Suprapubic skin (tissue), 4 donors: ENCODE data around the gene CACNA2D3. TPM values are rescaled to one million over a fixed set of nuclear protein-coding genes. Genes with fewer than 3 reads are reported as not detected.
"Not testable (repeated sequence)": the region's sequence is repeated elsewhere in the genome, so short reads cannot be mapped to it uniquely, and the experiment has no call there.

Experiments used
- DNase-seq, 2 donors: peaks; one replicate each; pipeline ENCODE4 v3.0.0-alpha.2; 2019; ENCODE audit warnings: low spot score in 2 of 2
- H3K27ac ChIP-seq: fragments of 200-600 bp; sonication (generic); one replicate; pipeline ENCODE4 v1.5.1; 2019
- H3K27me3 ChIP-seq: fragments of 200-600 bp; sonication (generic); one replicate; pipeline ENCODE4 v1.5.1; 2019
- H3K36me3 ChIP-seq: fragments of 200-600 bp; sonication (generic); one replicate; pipeline ENCODE4 v1.5.1; 2019
- H3K4me1 ChIP-seq: fragments of 200-600 bp; sonication (generic); one replicate; pipeline ENCODE4 v1.5.1; 2019
- H3K4me3 ChIP-seq: fragments of 200-600 bp; sonication (generic); one replicate; pipeline ENCODE4 v1.5.1; 2019; ENCODE audit warnings: mild to moderate bottlenecking
- H3K9me3 ChIP-seq: fragments of 200-600 bp; sonication (generic); one replicate; pipeline ENCODE4 v1.5.1; 2019
- CTCF ChIP-seq, 2 donors: fragments of 200-600 bp in 1 of 2; fragments of 450-650 bp in 1 of 2; sonication (generic) in 1 of 2; IDR thresholded peaks; one replicate each; pipeline ENCODE4 v1.5.1; 2016 to 2019; ENCODE audit warnings: antibody characterized with exemption in 2 of 2, mild to moderate bottlenecking in 1 of 2, moderate library complexity in 1 of 2
- EP300 ChIP-seq: sonication (generic); formaldehyde crosslinking; IDR thresholded peaks from one replicate; pipeline ENCODE4 v1.6.1; 2017; ENCODE audit warnings: antibody characterized with exemption
- POLR2A ChIP-seq, 2 donors: fragments of 450-650 bp; IDR thresholded peaks; one replicate each; pipeline ENCODE4 v1.6.1; 2017; ENCODE audit warnings: antibody characterized with exemption in 2 of 2, mild to moderate bottlenecking in 2 of 2, moderate library complexity in 2 of 2
- POLR2AphosphoS5 ChIP-seq, 3 donors: sonication (generic); formaldehyde crosslinking; IDR thresholded peaks; one replicate each; pipeline ENCODE4 v1.6.1; 2017; ENCODE audit warnings: antibody characterized with exemption in 3 of 3
- whole genome bisulfite sequencing: methylation state at CpG from one replicate; pipeline ENCODE4 v1.1.5; 2018; 5-methylcytosine and 5-hydroxymethylcytosine counted together
- total RNA-seq, 4 donors: library from RNA; depleted of rRNA; stranded (reverse); fragments of >200 nt; gene quantifications; one replicate each; pipeline ENCODE4 v1.1.0, GENCODE V29; 2016

The CACNA2D3 gene
- total RNA-seq, 4 donors from 2014 or later = 0.42 to 2.8 (median 0.95) TPM

DNA sequence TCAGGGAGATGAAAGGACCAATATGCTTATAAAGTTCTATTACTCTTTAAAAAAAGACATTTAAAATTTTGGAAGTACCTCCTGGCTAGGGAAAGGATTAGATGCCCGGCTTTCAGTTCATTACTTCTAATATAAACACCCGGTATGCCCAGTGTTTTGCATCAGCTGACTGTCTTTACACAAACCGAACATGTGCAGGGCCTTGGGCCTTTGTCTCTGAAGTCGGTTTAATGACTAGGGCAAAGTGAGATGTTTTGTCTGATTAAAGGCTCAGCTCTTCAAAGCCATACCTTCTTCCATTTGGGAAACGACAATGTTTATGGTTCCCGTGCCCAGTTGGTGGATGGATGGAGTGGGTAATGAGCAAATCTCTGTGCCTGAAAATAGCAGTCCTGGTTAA is 984.8 kb downstream of the CACNA2D3 start:
- H3K27ac ChIP-seq = no peak overlapping the region
- no peak overlapping the region for H3K4me3 ChIP-seq
- TF ChIP-seq EP300 (no peak), CTCF (IDR thresholded peaks at IDR 0.05) (no peak), POLR2AphosphoS5 (IDR thresholded peaks at IDR 0.05) (no peak)
- H3K36me3 ChIP-seq = no peaks in the 10 kb centered on the region
- H3K27me3 ChIP-seq = no peaks in the 10 kb centered on the region
- 52% methylated on average over 6 of the region's 6 CpGs for WGBS
- no peaks in the 10 kb centered on the region for H3K4me1 ChIP-seq
- DNase-seq = no peak
- no peaks in the 10 kb centered on the region for H3K9me3 ChIP-seq

GRCh38 chr3:55111906-55112305 is 989.6 kb downstream of the CACNA2D3 start:
- H3K36me3 ChIP-seq, H3K27me3 ChIP-seq, H3K9me3 ChIP-seq, H3K4me1 ChIP-seq, H3K27ac ChIP-seq, H3K4me3 ChIP-seq, DNase-seq: not testable (repeated sequence)
- 61% methylated on average over 3 of the region's 3 CpGs for WGBS

DNA sequence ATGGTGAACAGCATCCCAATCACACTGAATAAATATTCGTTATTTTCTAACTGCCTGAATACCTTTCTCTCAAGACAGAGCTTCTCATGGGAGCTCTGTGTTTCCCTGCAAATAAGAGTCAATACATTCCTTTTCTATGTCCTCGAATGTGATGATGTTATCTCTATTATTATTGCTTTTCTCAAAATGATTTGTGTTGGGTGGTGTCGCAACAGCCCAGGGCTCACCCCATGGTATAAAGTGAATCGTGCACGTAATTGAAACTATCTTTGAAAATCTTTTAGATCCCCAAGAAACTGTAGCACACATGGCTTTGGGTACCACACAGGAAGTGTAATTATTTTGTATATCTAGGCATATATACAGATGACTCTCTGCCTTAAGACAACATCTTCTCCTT is 996.1 kb downstream of the CACNA2D3 start:
- TF ChIP-seq POLR2A (IDR thresholded peaks at IDR 0.05) = no peak
- no peak for TF ChIP-seq EP300
- no peak for TF ChIP-seq POLR2AphosphoS5 (IDR thresholded peaks at IDR 0.05)
- no peak for TF ChIP-seq CTCF (IDR thresholded peaks at IDR 0.05)
- no peak overlapping the region for H3K27ac ChIP-seq
- H3K9me3 ChIP-seq = no peaks in the 10 kb centered on the region
- H3K4me3 ChIP-seq = no peak overlapping the region
- H3K27me3 ChIP-seq = no peaks in the 10 kb centered on the region
- no peaks in the 10 kb centered on the region for H3K4me1 ChIP-seq
- DNase-seq = no peak
- no peaks in the 10 kb centered on the region for H3K36me3 ChIP-seq
- WGBS = 56% methylated on average over 5 of the region's 5 CpGs

GRCh38 chr3:55119268-55119667 is 996.9 kb downstream of the CACNA2D3 start:
- no peaks in the 10 kb centered on the region for H3K36me3 ChIP-seq
- 85% methylated on average over 4 of the region's 4 CpGs for WGBS
- H3K4me1 ChIP-seq = no peaks in the 10 kb centered on the region
- DNase-seq = no peak
- no peak for TF ChIP-seq EP300
- no peak for TF ChIP-seq CTCF (IDR thresholded peaks at IDR 0.05)
- TF ChIP-seq POLR2A (IDR thresholded peaks at IDR 0.05) = no peak
- no peak for TF ChIP-seq POLR2AphosphoS5 (IDR thresholded peaks at IDR 0.05)
- no peaks in the 10 kb centered on the region for H3K9me3 ChIP-seq
- H3K27me3 ChIP-seq = no peaks in the 10 kb centered on the region
- no peak overlapping the region for H3K4me3 ChIP-seq
- H3K27ac ChIP-seq = no peak overlapping the region

DNA sequence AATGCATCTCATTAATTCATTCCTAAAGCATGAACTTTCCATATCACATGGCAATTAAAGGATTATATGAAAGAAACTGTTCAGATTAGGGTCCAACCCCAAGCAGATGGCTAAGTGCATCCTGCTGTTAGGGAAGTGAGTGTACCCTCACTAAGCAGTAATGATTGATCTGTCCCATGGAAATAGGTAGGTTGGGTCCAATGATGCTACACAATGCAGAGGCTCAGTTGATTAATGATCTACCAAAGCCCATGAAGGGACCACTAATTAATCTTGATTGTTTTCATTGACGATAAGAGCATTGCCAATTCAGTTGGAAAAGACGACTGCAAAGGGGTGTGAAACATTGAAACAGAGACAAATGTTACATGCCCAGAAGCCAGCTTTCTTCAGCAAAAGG is 1000.0 kb downstream of the CACNA2D3 start:
- Histone ChIP-seq H3K27ac (no peak overlapping the region), H3K4me1 (no peaks in the 10 kb centered on the region), H3K36me3 (no peaks in the 10 kb centered on the region), H3K27me3 (peaks cover 10% of the 10 kb centered on the region), H3K4me3 (no peak overlapping the region), H3K9me3 (no peaks in the 10 kb centered on the region)
- DNase-seq = no peak
- TF ChIP-seq POLR2AphosphoS5 (IDR thresholded peaks at IDR 0.05) (no peak), EP300 (no peak), POLR2A (IDR thresholded peaks at IDR 0.05) (no peak), CTCF (IDR thresholded peaks at IDR 0.05) (no peak)
- 79% methylated on average over 2 of the region's 2 CpGs for WGBS

Other genes with a start within 250 kb of the CACNA2D3 start
- 10 to 100 TPM; 15.0 to 21.3 (median 15.8) TPM for gene ACTR8, start 240.4 kb upstream of the CACNA2D3 start, total RNA-seq
- gene SELENOK, start 230.7 kb upstream of the CACNA2D3 start, total RNA-seq = 10 to 100 TPM; 36.5 to 48.1 (median 45.4) TPM